Measurements from ENCODE around the gene CEP152. TPM values are rescaled to one million over a fixed set of nuclear protein-coding genes. Genes with fewer than 3 reads are reported as not detected.

The CEP152 gene
- 1 to 10 TPM in 3 of 4 donors, under 1 TPM in 1; 0.51 to 2.4 (median 1.4) TPM for total RNA-seq

- TF ChIP-seq POLR2A (IDR thresholded peaks at IDR 0.05) (peak in 1 of 2 donors; percentile 39), CTCF (IDR thresholded peaks at IDR 0.05 in 4 of 5, conservative IDR thresholded peaks at IDR 0.05 in 1 of 5) (no peak)
- Histone ChIP-seq H3K4me3 (peak within 1 kb of the TSS; percentile 67 to 88 (median 79)), H3K9me3 (no peaks in the 10 kb centered on the region), H3K27ac (peak within 1 kb of the TSS; percentile 21 to 61 (median 48)), H3K36me3 (no peaks in the 10 kb centered on the region), H3K4me1 (peaks cover 0 to 8% of the 10 kb centered on the region in 2 donors), H3K27me3 (no peaks in the 10 kb centered on the region)
- DNase-seq = peak; percentile 97 to 99
- ATAC-seq = peak; percentile 99
- in situ Hi-C loops (cut with MboI; ENCODE audit: low sequenced_read_pairs in 4 of 4) = loop anchor here in 3 of 4 donors (25.0 kb wide), 1 partner anchor 448 kb away; no protein-coding TSS in a partner anchor
- intact Hi-C loops (cut with DNase I; ENCODE audit: low total_unique reads) = loop anchor here (5.0 kb wide), 2 partner anchors 152 to 812 kb away; partner anchors contain the start of genes DTWD1, FAM227B and SHC4
These were observed at the start of gene CEP152 for GRCh38 chr15:48810414-48811324. CEP152 (minus strand) TSS chr15:48811069; CDS start chr15:48805649, 5,420 bp downstream.

- Histone ChIP-seq H3K4me3 (no peak overlapping the region), H3K36me3 (no peaks in the 10 kb centered on the region), H3K27ac (no peak overlapping the region), H3K27me3 (no peaks in the 10 kb centered on the region), H3K9me3 (no peaks in the 10 kb centered on the region), H3K4me1 (no peaks in the 10 kb centered on the region)
- TF ChIP-seq CTCF (IDR thresholded peaks at IDR 0.05 in 4 of 5, conservative IDR thresholded peaks at IDR 0.05 in 1 of 5) (no peak), POLR2A (IDR thresholded peaks at IDR 0.05) (no peak)
- in situ Hi-C loops (cut with MboI; ENCODE audit: low sequenced_read_pairs in 4 of 4) = loop anchor here in 3 of 4 donors (5.0 to 25.0 kb wide), 4 partner anchors 303 to 1283 kb away; partner anchors contain the start of genes FGF7 (in 2 of the 3), COPS2 (in 1 of the 3) and GALK2 (in 1 of the 3)
- ATAC-seq = no peak
- intact Hi-C loops (cut with DNase I; ENCODE audit: low total_unique reads) = loop anchor here (10.0 kb wide), 1 partner anchor 505 kb away; no protein-coding TSS in a partner anchor
- DNase-seq = no peak
These were observed 48.6 kb upstream of the CEP152 start for GRCh38 chr15:48859426-48859825.

GRCh38 chr15:48858401-48858800 lies 47.5 kb upstream of the CEP152 start:
- no peak for TF ChIP-seq CTCF (IDR thresholded peaks at IDR 0.05 in 4 of 5, conservative IDR thresholded peaks at IDR 0.05 in 1 of 5)
- H3K4me1 ChIP-seq = no peaks in the 10 kb centered on the region
- DNase-seq (no peak), ATAC-seq (no peak)
- H3K27ac ChIP-seq = no peak overlapping the region
- no peaks in the 10 kb centered on the region for H3K36me3 ChIP-seq
- no peak overlapping the region for H3K4me3 ChIP-seq
- H3K9me3 ChIP-seq = no peaks in the 10 kb centered on the region
- intact Hi-C loops (cut with DNase I; ENCODE audit: low total_unique reads) (loop anchor here (10.0 kb wide), 1 partner anchor 504 kb away; no protein-coding TSS in a partner anchor), in situ Hi-C loops (cut with MboI; ENCODE audit: low sequenced_read_pairs in 4 of 4) (loop anchor here in 3 of 4 donors (5.0 to 25.0 kb wide), 4 partner anchors 304 to 1284 kb away; partner anchors contain the start of genes FGF7 (in 2 of the 3), COPS2 (in 1 of the 3) and GALK2 (in 1 of the 3))
- no peaks in the 10 kb centered on the region for H3K27me3 ChIP-seq

- in situ Hi-C loops (cut with MboI; ENCODE audit: low sequenced_read_pairs in 4 of 4) = loop anchor here in 3 of 4 donors (5.0 to 25.0 kb wide), 4 partner anchors 305 to 1285 kb away; partner anchors contain the start of genes FGF7 (in 2 of the 3), COPS2 (in 1 of the 3) and GALK2 (in 1 of the 3)
- H3K36me3 ChIP-seq = no peaks in the 10 kb centered on the region
- no peak for TF ChIP-seq POLR2A (IDR thresholded peaks at IDR 0.05)
- TF ChIP-seq CTCF (IDR thresholded peaks at IDR 0.05 in 4 of 5, conservative IDR thresholded peaks at IDR 0.05 in 1 of 5) = no peak
- H3K9me3 ChIP-seq = no peaks in the 10 kb centered on the region
- H3K4me3 ChIP-seq = no peak overlapping the region
- no peaks in the 10 kb centered on the region for H3K27me3 ChIP-seq
- H3K27ac ChIP-seq = no peak overlapping the region
- H3K4me1 ChIP-seq = no peaks in the 10 kb centered on the region
- ATAC-seq (no peak), DNase-seq (no peak)
- intact Hi-C loops (cut with DNase I; ENCODE audit: low total_unique reads) = loop anchor here (10.0 kb wide), 1 partner anchor 502 kb away; no protein-coding TSS in a partner anchor
These were observed 46.1 kb upstream of the CEP152 start for GRCh38 chr15:48856942-48857341.

Data from gastrocnemius medialis (tissue), 4 donors.